Stimulated activated CD4-positive, alpha-beta T cell treated with anti-CD3 and anti-CD28 coated beads, Interleukin-4, amount 100 ng/mL, for 1 hour (primary cell): ENCODE results near the gene TRPV6.

Source experiments
- DNase-seq: peaks from one replicate; pipeline ENCODE4 v3.0.0-alpha.2; 2020

TRPV6 gene

DNA sequence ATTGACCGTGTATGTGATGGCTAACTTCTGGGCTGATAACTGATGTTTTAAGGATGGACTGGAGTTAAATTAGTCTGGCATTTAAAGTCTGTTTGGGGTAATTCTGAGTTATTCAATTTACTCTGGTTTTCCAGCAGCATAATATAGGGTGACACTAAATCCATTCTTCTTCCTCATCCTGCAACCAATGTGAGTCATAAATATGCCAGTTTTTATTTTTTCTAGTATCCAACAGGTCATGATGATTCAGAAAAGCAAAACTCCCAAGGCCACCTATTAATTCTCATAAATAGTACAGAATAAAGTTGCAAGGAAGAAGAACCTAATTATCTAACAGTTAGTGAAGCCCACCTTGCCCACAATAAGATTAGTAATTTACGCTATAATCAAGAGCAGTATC is 38.2 kb downstream of the TRPV6 start:
- DNase-seq, result no peak

DNA sequence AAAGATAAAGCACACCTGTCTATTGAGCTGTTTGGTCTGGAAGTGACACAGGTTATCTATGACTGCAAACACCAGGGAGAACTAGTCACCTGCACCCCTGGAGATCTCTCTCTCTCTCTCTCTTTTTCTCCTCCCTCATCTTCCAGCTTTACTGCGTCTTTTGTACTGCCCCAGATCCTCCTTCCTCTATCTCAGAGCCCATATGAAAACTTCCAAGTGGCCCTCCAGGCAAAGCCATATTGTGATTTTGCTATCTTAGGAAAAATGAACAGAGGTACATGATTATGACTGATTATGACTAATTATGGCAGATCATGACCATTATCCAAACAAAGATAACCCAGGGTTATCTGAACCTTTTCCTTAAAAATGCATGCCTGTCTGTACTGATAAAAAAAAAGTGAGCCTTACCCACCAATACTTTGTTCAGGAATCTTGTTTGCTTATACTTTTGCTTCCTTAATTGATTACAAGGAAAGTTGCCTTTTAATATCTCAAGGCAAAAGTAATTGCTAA is 43.2 kb downstream of the TRPV6 start:
- no peak for DNase-seq

DNA sequence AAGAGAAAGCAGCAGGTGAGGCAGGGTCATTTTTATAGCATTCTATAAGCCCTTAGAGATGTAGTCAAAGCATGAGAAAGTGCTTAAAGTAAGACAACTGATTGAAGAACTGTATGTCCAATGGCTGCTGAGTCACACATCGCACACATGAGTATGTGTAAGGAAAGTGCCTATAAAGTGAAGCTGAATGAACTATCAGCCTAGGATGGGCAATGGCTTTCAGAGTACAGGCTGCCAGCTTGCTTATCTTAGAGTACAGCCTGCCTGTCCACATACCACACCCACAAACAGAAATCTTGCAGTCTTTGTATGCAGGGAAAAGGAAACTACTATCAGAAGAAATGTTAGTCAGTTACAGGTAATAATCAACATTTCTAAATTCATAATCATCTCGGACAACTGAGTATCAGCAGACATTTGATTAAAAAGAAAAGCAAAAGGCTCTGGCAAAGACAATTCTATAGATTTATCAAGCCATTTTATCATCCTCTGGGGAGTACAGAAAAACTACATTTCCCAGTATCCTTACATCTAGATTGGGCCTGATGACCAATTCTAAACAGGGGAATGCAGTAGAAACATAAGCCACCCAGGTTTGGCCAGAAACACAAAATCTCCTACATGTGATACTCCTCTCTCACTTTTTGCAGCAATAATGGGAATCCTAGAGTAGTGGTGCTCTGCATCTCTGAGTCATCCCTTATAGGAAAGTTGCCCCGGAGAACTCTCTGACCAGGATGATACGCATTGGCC is 46.9 kb downstream of the TRPV6 start:
- DNase-seq, result no peak

DNA sequence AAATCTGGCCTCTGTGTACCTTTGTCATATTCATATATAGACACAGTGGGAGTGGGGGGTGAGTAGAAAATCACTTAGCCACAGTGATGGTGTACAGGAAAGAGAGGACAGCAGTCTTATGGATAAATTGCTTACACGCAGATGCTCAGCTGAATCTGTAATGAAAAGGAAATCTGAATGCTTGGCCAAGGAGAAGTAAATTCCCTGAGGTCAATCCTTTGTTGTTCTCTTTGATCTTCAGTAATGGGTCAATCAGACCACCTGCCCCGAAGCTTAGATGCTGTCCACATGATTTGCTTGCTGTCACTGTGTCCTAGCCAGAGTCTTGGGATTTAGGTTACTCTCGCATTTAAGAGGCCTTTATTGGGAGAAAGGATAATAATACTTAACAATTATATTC is 49.1 kb downstream of the TRPV6 start:
- DNase-seq, result no peak

DNA sequence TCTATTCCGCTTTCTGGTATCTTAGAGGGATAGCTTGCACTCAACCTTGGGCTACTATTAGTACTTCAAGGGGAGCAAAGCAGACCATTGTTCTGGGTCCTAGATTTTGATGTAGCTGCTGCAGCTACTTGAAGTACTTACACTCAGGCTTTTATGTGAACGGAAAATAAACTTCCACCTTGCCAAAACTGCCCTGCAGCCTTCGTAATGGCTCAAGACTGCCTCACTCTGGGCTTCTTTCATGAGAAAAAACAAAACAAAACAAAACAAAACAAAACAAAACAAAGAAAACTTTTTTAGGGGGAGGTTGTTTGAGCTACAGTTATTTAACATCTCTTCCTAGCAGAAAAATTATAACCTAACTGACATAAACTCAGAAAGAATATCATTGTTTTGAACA is 50.1 kb downstream of the TRPV6 start:
- DNase-seq, result no peak

DNA sequence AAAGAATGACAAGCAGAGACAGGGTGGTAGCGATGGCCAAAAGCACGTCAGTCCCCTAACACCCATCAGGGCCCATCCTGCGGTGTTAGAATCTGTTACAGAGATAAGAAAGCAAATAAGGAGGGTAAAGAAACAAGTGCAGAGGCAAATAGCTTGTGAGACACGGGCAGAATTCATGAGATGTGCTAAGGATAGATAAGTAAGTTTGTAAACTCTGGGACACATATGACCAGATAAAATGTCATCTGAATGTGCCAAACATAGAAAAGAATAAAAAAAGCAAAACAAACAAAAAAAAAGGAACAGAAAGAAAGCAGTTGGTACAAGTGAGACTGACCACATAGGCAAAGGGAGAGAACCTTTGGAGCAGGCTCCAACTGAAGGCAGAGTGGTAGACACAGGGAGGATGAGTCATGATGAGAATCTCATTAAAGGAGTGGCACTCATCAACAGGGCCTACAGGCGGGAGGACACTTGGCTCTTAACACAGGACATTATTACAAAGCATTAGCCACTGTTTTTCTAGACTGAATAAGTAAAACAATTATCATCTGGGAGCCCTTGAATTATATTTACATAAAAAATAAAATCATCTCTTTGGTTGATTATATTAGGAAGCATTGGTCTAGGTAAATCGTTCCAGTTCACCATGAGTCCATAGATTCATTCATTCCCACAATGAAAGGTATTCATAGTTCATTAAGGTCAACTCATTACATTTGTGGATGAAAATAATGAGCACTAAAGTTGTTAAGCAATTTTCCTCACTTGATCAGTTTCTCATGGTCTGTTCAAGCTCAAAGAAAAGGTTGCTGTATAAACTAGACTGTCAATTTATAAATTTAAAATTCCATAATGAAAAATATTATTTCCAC is 52.1 kb downstream of the TRPV6 start:
- DNase-seq, result no peak

DNA sequence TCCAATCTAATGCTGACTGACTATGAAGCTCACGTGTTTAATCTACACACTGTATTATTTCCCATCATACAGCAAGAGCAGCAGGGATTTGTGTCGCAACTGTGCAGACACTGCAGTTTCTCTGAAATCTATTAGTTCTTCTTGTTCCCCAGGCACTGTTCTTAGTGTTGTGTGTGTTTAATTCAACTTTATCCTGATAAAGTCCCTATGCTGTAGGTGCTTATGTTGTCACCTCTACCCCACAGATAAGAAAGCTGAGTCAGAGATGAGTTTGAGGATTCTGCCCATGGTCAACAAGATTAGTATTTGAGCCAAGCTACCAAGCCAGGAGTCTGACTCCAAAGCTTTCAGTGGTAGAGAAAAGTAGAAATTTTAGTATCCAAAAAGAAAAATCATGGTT is 53.1 kb downstream of the TRPV6 start:
- no peak for DNase-seq

DNA sequence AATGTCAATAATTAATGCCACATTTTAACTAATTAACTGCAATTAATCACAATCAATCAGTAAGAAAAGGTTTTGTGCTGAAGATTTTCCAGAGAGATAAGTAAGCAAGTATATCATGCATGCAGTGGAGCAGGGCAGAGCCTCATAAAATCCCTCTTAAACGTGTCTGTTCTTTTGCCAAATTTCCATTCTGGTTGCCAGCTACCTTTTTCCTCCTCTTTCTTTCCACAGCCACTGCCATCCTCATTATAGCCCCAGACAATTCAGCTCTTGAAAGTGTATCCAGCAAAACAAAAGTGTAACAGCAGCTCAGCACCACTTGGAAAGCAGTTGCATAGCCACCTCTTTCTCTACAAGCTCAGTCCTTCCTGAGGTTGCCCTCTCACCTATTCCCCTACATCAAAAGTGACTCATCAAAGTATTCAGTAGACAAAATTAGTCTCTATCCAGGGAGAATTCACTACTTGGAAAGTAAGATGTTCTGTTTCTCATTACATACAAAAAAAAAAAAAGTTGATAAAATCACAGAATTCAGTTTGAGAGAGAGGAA is 57.5 kb downstream of the TRPV6 start:
- no peak for DNase-seq

DNA sequence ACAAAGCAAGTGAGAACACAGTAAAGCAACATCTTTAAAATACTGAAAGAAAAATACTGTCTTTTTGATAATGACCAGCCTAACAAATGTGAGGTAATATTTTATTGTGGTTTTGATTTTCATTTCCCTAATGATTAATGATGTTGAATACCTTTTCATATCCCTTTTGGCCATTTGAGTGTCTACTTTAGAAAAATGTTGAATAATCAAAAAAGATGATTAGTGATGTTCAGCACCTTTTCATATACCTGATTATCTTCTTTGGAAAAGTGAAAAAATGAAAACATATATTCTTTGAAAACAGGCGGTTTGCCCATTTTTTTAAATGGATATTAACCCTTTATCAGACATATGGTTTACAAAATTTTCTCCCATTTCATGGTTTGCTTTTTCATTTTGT is 62.8 kb downstream of the TRPV6 start:
- DNase-seq, result no peak
